HG03469 (cell line): ENCODE results near the gene PLCB4.

Source experiments
- ATAC-seq: cut with Tn5 transposase; IDR thresholded peaks from one replicate; pipeline ENCODE4 v1.9.1; 2021; ENCODE audit warnings: mild to moderate bottlenecking, moderate library complexity, moderate number of reproducible peaks; ENCODE audit not compliant: unreplicated experiment

PLCB4 gene

DNA sequence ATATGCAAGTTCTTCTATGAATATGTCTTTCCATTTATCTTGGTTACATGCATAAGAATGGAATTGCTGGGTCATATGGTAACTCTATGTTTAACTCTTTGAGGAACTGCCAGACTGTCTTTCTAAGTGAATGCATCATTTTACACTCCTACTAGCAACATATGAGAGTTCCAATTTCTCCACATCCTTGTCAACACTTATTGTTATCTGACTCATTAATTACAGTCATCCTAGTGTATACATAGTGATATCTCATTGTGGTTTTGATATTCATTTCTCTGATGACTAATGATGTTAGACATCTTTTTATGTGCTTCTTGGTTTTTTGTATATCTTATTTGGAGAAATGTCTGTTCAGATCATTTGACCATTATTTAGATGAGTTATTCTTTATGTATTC lies 348.8 kb downstream of the PLCB4 start:
- no peak for ATAC-seq

DNA sequence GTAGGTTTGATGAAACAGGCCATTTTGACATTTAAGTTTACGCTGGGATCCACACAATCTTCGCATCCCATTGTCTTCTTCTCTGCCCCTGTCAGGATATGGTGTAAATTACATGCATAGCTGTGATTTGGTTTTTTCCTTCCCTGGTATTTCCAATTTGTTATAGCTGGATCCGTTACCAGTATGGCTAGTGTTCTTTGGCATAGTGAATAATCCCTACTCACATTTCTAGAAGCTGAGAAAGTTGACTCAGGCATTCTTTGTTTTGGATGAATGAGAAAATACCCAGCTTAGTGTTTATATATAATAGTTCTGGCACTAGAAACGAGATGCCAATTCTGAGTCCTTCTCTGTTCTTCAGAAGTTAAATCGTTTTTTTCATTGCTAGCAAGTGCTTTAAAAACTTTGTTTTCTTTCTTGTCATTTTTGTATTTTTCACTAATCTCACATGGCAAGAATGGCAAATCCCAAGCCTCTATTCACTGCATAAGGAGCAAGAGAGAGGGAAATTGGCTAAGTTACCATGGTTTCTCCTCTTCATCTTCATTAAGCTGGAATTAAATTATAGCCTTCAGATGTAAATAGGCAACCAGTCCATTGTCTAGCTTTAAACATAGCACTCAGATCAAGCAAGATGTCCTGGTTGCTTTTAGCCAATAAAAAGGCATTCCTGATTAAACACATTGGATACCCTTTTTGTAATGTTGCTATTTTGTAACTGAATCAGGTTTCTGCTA lies 353.6 kb downstream of the PLCB4 start:
- no peak for ATAC-seq

DNA sequence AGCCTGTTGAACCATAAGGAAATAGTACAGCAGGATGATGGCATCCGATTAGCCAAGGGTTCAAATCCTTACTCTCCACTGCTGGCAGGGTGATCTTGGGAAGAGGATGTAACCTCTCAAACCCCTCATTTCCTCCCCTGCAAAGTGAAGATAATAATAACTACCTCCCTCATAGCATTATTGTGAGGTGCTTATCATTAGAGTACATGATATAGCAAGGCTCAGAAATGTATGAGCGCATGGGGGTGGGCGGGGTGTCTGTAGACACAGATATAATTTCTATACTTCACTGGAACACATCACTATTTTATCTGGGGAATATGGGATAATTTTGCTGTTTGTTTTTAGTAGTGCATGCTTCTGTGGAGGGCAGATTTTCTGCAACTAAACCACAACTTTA lies 355.7 kb downstream of the PLCB4 start:
- ATAC-seq = no peak

DNA sequence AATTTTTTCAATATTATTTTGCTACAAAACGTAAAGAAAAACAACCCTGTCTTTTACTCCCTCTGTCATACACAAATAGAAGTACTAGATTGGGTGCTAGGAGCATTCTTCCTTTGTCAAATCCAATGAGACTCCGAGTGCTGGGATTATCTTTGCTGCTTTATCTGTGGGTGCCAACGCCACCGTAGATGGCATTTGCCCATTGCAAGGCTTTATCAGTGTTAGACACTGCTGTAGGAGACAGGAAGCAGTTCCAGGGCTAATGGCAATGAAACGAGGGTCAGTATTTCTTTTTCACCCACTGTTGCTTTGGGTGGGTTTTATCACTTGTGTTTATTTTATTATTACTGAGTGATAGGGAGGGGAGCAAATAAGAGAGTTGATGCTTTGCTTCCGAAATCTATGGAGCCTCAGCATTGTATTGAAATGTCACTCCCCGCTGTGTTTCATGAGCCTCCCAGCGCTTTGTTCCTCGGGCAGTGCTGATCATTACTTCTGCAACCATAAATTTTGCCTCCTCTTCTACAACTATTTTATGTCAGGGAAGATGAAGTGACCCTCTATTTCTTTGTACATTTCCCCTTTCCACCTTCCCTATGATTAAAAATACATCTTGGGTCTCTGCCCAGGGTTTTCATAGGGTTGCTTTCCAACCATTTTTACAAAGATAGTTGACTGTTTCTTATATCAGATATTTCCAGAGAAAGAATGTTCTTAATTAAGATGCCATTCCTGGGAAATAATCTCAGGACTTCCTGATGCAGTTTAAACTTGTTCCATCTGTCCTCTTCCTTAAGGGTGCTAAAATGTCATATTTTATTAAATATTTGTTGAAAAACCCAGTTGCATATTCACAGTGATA lies 358.8 kb downstream of the PLCB4 start:
- no peak for ATAC-seq

DNA sequence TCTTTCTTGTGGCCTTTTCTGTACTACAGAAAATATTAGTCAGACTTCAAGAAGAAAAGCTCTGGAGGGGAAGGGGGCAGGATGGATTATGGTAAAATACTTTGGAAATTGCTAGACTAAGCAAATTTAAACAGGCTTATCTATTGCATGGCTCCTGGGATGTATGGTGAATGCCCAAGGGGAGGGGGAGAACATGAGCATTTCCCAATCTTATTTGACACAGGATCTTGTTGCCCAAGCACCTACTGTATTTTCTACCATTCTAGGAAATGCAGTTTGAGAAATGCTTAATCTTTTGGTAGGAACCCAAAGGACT lies 359.4 kb downstream of the PLCB4 start:
- ATAC-seq = no peak

DNA sequence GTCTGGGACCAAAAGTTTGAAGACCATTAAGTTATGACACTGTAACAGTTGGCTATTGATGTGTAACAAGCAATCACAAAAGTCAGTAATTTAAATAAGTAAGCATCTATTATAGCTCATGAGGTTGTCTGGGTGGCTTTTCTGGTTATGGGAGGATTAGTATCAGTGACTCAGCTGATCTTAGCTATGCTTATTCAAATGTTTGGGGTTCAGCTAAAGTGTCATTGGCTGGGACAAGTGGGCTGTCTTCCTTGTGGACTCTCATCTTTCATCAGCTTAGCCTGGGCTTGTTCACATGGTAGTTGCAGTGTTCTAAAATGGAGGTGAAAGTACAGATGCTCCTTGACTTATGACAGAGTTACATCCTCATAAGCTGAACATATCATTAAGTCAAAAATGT lies 370.9 kb downstream of the PLCB4 start:
- ATAC-seq = no peak

DNA sequence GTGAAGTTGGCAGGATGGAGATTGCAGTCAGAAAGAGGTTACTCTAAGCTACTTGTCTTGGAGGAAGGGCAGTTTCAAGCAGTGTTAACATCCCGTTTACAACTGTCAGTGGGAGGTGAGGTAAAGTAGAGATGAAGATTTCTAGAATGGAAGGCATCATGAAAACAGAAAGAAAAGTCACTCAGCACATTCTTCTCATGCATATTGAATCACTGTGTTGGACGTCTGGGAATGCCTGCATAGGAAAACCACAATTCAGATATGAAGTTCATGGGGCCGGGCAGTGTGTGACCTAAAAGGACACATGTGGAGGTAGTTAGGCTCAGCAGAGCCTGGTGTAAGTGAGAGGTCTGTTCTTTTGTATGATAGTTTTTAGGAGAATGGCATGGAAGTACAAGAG lies 372.0 kb downstream of the PLCB4 start:
- no peak for ATAC-seq

DNA sequence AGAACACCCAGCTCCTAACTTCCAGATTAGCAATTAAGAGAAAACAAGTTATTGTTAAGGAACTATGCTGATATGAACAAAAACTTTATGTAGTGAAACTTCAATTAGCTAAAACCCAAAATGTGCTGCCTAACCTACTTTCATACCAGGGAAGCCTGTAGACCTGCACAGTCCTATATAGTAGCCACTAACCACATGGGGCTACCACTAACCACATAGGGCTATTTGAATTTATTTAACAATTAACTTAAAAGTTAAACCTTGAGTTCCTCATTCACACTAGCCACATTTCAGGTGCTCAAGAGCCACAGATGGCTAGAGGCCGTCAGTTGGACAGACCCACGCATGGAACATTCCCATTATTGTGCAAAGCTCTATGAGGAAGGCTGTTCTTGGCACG lies 373.1 kb downstream of the PLCB4 start:
- peak; percentile 45 for ATAC-seq

DNA sequence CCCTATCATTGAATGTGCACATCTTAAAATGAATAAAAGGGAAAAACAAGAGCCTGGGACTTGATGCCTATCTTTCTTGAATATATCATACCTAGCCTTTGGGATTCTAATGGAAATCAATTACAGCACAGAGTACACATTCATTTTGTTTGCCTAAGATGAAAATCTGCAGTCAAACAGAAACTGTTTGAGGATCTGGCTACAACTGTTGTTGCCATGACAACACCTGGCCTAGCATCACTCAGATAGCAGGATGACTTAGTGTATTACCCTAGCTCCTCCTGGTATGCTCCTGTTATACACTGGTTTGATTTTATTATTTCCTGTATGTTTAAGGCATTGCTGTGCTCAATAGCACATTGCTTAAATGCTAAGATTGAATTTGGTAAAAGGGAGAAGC lies 374.0 kb downstream of the PLCB4 start:
- ATAC-seq = peak; percentile 66

DNA sequence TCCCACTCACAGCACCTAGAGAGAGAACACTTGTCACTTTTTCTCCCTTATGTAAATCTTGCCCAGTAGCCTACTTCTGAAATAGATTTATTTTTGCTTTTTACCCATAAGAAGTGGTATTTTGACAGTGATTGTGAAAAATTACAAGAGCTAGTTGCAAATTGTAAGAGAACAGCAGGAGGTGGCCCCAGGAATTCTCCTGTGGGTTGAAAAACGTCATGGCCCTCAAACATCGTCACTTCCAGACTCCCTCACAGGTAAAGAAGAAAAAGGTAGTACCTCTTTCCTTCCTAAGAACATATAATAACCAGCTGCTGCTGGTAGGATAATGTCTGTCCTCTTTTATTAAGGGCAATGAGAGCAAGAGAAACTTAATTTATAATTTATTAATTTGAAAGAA lies 376.0 kb downstream of the PLCB4 start:
- ATAC-seq = no peak

DNA sequence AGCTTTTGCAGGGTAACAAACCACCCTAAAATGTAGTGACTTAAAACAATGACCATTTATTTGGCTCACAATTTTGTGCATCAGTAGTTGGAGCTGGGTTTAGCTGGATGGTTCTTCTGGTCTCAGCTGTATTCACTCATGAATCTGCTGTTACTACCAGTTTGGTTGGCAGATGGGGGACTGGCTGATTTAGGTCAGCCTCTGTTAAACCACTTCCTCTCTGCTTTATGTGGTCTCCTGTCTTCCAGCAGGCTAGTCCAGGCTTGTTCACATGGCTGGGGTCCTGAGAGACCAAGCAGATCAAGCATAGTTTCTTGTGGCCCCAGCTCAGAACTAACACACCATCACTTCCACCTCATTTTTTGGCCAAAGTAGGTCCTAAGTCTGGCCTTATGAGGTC lies 378.3 kb downstream of the PLCB4 start:
- ATAC-seq = no peak

DNA sequence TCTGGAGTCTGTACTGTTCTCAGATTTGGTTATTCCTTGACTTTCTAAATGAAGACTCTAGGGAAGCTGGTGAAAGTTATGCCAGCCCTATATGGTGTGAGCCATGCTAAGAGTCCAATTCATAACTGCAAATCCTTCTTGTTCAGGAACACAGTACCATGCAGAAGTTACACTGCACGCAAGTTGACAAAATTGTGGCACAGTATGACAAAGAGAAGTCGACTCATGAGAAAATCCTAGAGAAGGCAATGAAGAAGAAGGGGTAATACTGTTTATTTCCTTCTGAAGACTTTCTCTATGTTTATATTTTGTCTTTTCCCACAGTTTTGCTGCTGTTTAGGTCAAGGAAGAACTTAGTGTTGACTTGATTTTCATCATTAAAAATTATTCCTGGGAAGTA lies 384.3 kb downstream of the PLCB4 start:
- no peak for ATAC-seq

DNA sequence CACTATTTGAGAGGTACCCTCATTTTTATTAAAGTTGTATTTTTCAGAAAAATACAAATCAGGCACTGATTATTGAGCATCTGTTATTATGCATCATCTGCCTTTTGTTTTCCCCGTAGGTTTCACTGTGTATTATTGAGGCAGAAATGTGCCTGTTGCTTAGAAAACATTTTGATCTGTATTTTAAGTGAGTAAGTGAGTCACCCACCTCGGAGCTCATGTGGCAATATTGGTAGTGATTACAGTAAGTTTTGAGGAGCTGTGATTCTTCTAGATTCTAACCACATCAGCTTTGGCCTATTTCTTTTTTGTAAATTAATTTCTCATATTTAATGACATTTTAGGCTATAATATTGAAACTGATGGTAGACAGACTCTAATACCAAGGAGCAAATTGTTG lies 385.9 kb downstream of the PLCB4 start:
- ATAC-seq = no peak

DNA sequence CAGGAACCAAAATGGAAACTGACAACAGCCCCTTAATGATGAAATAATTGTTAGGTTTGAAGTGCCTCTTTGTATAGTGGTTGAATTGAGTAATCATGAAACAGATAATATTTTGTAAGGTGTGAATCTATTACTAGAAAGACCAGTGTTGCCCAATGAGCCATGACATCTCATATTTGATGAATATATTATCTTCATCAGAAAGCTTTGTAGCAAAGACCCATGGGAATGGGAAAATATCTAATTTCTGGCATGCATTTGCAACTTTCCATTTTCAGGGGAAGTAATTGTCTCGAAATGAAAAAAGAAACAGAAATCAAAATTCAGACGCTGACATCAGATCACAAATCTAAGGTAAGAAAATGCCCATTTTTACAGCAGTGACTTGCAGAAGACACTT lies 388.2 kb downstream of the PLCB4 start:
- ATAC-seq = no peak

DNA sequence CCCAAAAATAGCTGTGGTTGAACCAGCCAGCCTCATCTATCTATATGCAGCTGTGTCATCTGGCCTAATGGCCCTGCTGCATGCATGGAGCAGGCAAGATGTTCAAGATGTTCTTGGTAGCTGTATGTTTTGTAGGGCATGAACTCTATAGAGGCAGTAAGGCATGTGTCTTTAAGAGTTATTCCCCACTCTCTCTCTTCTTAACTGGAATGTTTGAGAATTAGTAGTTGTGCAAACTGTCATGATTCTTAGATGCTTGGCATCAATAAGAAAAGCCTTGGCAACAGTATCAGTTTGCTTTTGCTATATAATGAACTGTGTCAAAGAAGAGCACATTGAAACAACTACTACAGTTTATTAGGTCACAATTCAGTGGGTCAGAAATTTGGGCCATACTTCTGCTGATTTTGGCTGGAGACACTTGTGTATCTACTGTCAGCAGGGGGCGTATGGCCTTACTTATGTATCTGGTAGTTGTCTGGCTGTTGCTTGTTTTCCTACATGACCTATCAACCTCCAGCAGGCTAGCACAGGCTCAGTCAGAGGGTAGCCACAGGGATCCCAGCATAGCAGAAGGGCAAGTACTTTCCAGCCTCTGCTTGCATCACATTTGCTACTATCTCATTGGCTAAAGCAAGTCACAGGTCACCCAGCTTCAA lies 389.4 kb downstream of the PLCB4 start:
- no peak for ATAC-seq

DNA sequence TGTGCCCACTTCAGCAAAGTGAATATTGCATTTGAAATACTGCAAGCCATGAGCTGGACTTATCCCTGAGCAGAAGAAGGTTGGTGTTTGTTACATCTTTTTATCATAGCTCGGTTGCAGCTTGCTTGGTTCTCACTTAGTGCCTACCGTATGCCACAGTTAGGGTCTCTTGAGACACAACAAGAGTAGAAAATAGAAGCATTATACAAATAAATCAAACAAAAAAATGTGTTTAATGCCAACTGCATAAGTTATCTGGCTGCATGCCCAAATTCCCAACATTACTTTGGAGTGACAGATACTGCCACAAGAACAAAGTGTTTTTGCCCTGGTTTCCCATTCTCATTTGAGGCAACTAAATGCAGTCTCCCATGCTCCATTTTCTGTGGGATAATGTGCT lies 391.6 kb downstream of the PLCB4 start:
- ATAC-seq = no peak

DNA sequence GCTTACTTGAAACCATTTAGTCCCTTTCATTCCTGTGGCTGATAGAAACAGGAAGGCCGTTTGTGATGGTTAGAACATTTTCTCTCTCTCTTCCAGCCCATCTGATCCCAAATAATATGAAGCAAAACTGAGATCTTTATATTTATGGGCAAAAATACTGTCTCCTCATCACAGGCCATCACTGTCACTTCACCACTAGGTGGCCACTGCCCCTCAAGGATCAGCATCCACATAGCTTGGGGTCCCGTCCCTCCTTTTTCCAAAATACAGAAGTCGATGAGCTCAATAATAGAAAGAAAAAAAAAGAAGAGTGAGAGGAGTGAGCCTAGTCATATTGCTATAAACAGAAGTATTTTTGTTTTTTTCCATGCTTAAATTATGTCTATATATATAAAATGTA lies 399.1 kb downstream of the PLCB4 start:
- no peak for ATAC-seq

DNA sequence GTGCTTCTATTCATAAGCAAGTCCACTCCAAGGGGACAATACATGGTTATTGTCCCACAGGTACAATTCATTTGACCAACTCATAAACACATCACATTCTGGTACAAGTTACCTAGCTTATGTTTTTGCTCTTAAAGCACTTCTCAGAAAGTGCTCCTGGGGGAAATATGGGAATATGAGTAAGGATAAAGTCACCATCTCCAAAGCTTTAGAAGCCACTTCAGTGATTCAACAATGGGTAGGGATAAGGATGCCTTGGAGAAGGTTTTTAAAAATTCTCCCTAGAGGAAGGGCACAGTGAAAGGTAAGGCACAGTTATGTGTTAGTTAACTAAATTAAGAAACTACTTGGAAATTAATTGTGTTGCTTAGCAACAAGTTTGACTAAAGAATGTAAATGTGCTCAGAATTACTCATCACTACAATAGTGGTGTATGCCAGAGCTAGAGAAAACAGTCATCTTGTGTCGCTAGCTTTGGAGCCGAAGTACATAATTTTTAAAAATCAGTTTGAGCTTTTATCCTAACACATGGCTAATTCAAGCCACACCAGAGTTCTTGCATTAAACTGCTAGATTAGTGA lies 406.0 kb downstream of the PLCB4 start:
- no peak for ATAC-seq

DNA sequence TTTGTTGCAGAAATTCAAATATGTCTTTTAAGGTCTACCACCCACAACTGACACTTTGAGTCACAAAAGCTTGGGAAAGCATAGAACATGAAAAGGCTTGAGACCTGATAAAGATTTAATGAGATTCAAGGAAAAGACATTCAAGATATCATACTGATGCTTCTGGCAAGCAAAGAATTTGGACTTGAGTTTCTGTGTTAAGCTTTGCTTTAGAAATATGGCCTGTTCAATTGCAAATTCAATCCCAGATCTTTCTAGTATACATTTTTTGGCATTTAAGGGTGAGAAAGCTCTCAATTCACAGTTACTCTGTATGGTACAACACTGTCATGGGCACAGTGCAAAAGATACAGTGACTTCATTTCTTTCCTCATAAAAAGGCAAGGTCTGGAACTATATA lies 406.6 kb downstream of the PLCB4 start:
- ATAC-seq = no peak

DNA sequence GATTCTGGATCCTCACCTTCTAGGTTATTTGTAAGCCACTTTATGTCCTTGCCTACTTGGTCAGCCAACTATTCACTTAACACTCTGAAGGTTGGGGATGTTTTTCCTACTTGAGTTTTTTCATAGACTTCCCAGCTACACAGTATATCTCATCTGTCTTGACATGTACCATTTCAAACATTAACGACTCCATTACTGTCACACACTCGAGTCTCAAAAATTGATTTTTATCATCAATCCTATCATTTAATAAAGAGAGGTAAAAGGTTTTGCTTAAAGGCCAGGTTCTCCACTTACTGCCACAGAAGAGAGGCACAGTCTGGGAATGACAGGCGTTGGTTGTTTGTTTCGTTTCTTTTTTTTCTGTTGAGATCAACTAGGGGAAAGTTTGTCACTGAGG lies 407.3 kb downstream of the PLCB4 start:
- no peak for ATAC-seq

DNA sequence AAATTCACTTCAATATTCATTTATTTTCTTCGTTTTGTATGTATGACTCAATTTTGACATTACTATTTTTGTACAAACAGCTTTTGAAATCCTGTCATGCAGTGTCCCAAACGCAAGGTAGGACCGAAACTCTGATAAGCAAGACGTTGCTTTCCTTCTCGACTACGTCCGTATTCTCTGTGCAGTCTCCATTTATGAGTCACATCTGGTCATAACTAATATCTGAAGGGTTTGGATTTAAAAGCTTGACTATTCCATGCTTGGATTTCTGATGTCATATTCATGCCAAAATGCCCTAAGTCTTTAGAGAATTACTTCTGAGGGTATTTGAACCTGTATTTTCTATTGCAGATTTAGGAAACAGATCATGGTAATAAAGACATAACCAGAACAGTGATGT lies 407.8 kb downstream of the PLCB4 start:
- ATAC-seq = no peak

DNA sequence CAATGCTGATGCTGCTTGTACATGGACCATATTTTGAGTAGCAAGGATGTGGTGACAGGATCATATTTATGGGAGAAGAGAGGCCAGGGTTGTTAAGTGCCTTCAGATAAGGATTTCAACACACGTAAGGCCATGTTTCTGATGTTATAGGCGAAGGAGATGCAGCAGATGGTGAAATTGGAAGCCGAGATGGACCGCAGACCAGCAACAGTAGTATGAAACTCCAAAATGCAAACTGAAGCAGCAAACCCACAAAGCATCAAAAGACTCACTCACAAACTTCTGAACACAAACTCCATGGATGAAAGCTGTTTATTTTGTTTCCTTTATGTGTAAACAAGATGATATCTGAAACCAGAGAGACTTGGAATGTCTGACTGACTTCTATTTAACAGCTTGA lies 409.9 kb downstream of the PLCB4 start:
- ATAC-seq = no peak
